H1 (cell line): Measurements from ENCODE around the gene SSTR3. TPM values are rescaled to one million over a fixed set of nuclear protein-coding genes. Genes with fewer than 3 reads are reported as not detected.

Experiments
- CTCF ChIA-PET: fragments of 300-600 bp; sonication (Branson Sonifier 250); formaldehyde crosslinking; loops from one replicate; lab custom pipeline; 2021; ENCODE audit not compliant: partially characterized antibody; lab: Charles Lee
- POLR2A ChIA-PET: fragments of 300-600 bp; sonication (Branson Sonifier 250); formaldehyde crosslinking; loops from one replicate; lab custom pipeline; 2021; ENCODE audit warnings: inconsistent platforms; ENCODE audit not compliant: partially characterized antibody; lab: Charles Lee
- DNase-seq, 2 experiments: peaks; one replicate each; pipeline versions ENCODE4 v3.0.0 to v3.0.0-alpha.2; 2010 to 2022; ENCODE audit warnings: low spot score in 2 of 2, low read depth in 1 of 2, mixed read lengths in 1 of 2
- FAIRE-seq: peaks from 2 replicates; lab custom pipeline; 2011; peaks lifted over from hg19 to GRCh38; lab: Jason Lieb, UNC
- H2AFZ ChIP-seq: 2 replicates; pipeline ENCODE4 v1.8.1; 2012; ENCODE audit warnings: low read length, inconsistent platforms
- H2AK5ac ChIP-seq: 2 replicates; pipeline ENCODE4 v1.6.1; 2013; ENCODE audit warnings: low read depth, low read length
- H2BK120ac ChIP-seq: replicated peaks from 2 replicates; pipeline ENCODE3; 2013; ENCODE audit warnings: low read depth, low read length, inconsistent platforms
- H2BK12ac ChIP-seq: 2 replicates; pipeline ENCODE4 v1.6.1; 2013; ENCODE audit warnings: low read depth, low read length
- H2BK15ac ChIP-seq: 2 replicates; pipeline ENCODE4 v1.6.1; 2013; ENCODE audit warnings: low read length
- H2BK20ac ChIP-seq: 2 replicates; pipeline ENCODE4 v1.6.1; 2013; ENCODE audit warnings: low read length
- H2BK5ac ChIP-seq: 2 replicates; pipeline ENCODE4 v1.6.1; 2013; ENCODE audit warnings: low read depth, low read length
- H3K14ac ChIP-seq: 2 replicates; pipeline ENCODE4 v1.6.1; 2013; ENCODE audit warnings: inconsistent platforms; ENCODE audit not compliant: insufficient read length
- H3K18ac ChIP-seq: 2 replicates; pipeline ENCODE4 v1.6.1; 2013; ENCODE audit warnings: low read length; ENCODE audit errors: extremely low read depth
- H3K23ac ChIP-seq: 2 replicates; pipeline ENCODE4 v1.6.1; 2013; ENCODE audit warnings: inconsistent platforms; ENCODE audit not compliant: insufficient read length
- H3K23me2 ChIP-seq: 2 replicates; pipeline ENCODE4 v1.6.1; 2013; ENCODE audit warnings: low read depth, low read length
- H3K27ac ChIP-seq: 2 replicates; pipeline ENCODE4 v1.6.1; 2011; ENCODE audit warnings: low read depth, low read length, inconsistent platforms
- H3K27me3 ChIP-seq, 4 experiments: replicated peaks in 1 of 4; 1 replicate in 1 of 4; 2 replicates in 3 of 4; pipeline versions ENCODE4 v1.6.1 to v1.8.1; 2011 to 2013; ENCODE audit warnings: low read length in 3 of 4, mild to moderate bottlenecking in 3 of 4, inconsistent platforms in 2 of 4, mixed read lengths in 2 of 4, moderate library complexity in 1 of 4; ENCODE audit not compliant: control insufficient read depth in 3 of 4, insufficient read depth in 3 of 4; ENCODE audit errors: extremely low read depth in 1 of 4
- H3K36me3 ChIP-seq, 4 experiments: 2 replicates each; pipeline versions ENCODE4 v1.6.1 to v1.8.1; 2011 to 2013; ENCODE audit warnings: mild to moderate bottlenecking in 4 of 4, low read length in 3 of 4, moderate library complexity in 2 of 4, control low read depth in 1 of 4, inconsistent platforms in 1 of 4; ENCODE audit not compliant: insufficient read depth in 4 of 4, control insufficient read depth in 2 of 4
- H3K4ac ChIP-seq: replicated peaks from 2 replicates; pipeline ENCODE3; 2013; ENCODE audit warnings: low read length, low read depth, mixed read lengths, inconsistent platforms; ENCODE audit not compliant: insufficient read length
- H3K4me1 ChIP-seq, 4 experiments: replicated peaks in 1 of 4; 1 replicate in 1 of 4; 2 replicates in 3 of 4; pipeline versions ENCODE4 v1.6.1 to v1.8.1; 2011 to 2013; ENCODE audit warnings: low read length in 3 of 4, inconsistent platforms in 2 of 4, mixed read lengths in 1 of 4; ENCODE audit not compliant: insufficient read depth in 4 of 4, control insufficient read depth in 3 of 4
- H3K4me2 ChIP-seq, 2 experiments: 2 replicates each; pipeline versions ENCODE4 v1.6.1 to v1.8.1; 2011 to 2013; ENCODE audit warnings: low read depth in 2 of 2, low read length in 2 of 2, control low read depth in 1 of 2, inconsistent platforms in 1 of 2, mild to moderate bottlenecking in 1 of 2; ENCODE audit not compliant: insufficient read depth in 1 of 2
- H3K4me3 ChIP-seq, 4 experiments: fragments of 200-600, 300-600 bp in 1 of 4; sonication (generic), shearing (Covaris generic), sonication (Bioruptor Twin) in 1 of 4; 2 replicates each; pipeline versions ENCODE4 v1.5.1 to v1.8.1; 2011 to 2016; ENCODE audit warnings: low read length in 4 of 4, low read depth in 3 of 4, control low read depth in 2 of 4, inconsistent platforms in 2 of 4, mild to moderate bottlenecking in 2 of 4, mixed read lengths in 1 of 4, moderate library complexity in 1 of 4; ENCODE audit not compliant: insufficient read depth in 2 of 4; ENCODE audit errors: extremely low read depth in 1 of 4
- H3K56ac ChIP-seq: replicated peaks from 2 replicates; pipeline ENCODE3; 2013; ENCODE audit warnings: low read depth, mild to moderate bottlenecking, mixed read lengths, low read length, inconsistent platforms; ENCODE audit not compliant: insufficient read length
- H3K79me1 ChIP-seq: 2 replicates; pipeline ENCODE4 v1.6.1; 2013; ENCODE audit warnings: low read depth, low read length, control low read depth
- H3K79me2 ChIP-seq, 2 experiments: 2 replicates each; pipeline versions ENCODE4 v1.6.1 to v1.8.1; 2012 to 2013; ENCODE audit warnings: low read length in 2 of 2, mild to moderate bottlenecking in 2 of 2, inconsistent platforms in 1 of 2; ENCODE audit not compliant: insufficient read depth in 2 of 2, control insufficient read depth in 1 of 2
- H3K9ac ChIP-seq, 4 experiments: replicated peaks in 1 of 4; 1 replicate in 1 of 4; 2 replicates in 3 of 4; pipeline versions ENCODE4 v1.6.1 to v1.8.1; 2011 to 2013; ENCODE audit warnings: low read depth in 3 of 4, low read length in 3 of 4, control low read depth in 2 of 4, mild to moderate bottlenecking in 2 of 4, moderate library complexity in 2 of 4, inconsistent platforms in 1 of 4; ENCODE audit errors: extremely low read depth in 1 of 4
- H3K9me3 ChIP-seq, 2 experiments: 2 replicates each; pipeline versions ENCODE4 v1.6.1 to v1.8.1; 2012 to 2013; ENCODE audit warnings: mild to moderate bottlenecking in 2 of 2, moderate library complexity in 2 of 2, control low read depth in 1 of 2, inconsistent platforms in 1 of 2, low read depth in 1 of 2, low read length in 1 of 2, mixed read lengths in 1 of 2; ENCODE audit not compliant: insufficient read depth in 2 of 2
- H4K20me1 ChIP-seq, 2 experiments: replicated peaks in 1 of 2; 2 replicates each; pipeline versions ENCODE3 to v1.8.1; 2011 to 2013; ENCODE audit warnings: inconsistent platforms in 2 of 2, low read length in 2 of 2, mild to moderate bottlenecking in 1 of 2; ENCODE audit not compliant: insufficient read depth in 2 of 2, control insufficient read depth in 1 of 2
- H4K5ac ChIP-seq: 2 replicates; pipeline ENCODE4 v1.6.1; 2013; ENCODE audit warnings: low read length, low read depth, mixed read lengths, inconsistent platforms; ENCODE audit not compliant: insufficient read length
- H4K8ac ChIP-seq: 2 replicates; pipeline ENCODE4 v1.8.0; 2013; ENCODE audit warnings: mild to moderate bottlenecking, moderate library complexity, low read length, inconsistent platforms; ENCODE audit not compliant: insufficient read depth; ENCODE audit errors: extremely low read depth
- H4K91ac ChIP-seq: replicated peaks from 2 replicates; pipeline ENCODE3; 2013; ENCODE audit warnings: low read length, mixed read lengths, inconsistent platforms; ENCODE audit not compliant: insufficient read length
- FOSL1 ChIP-seq: IDR thresholded peaks from 2 replicates; pipeline ENCODE4 v1.6.1; 2011; ENCODE audit warnings: mild to moderate bottlenecking, low read depth, low read length, moderate library complexity; ENCODE audit not compliant: insufficient read depth
- TEAD4 ChIP-seq: IDR thresholded peaks from 2 replicates; pipeline ENCODE4 v1.6.1; 2012; ENCODE audit warnings: low read depth, low read length, inconsistent platforms, mixed read lengths
- WGBS, 2 experiments: shearing (Covaris generic) in 1 of 2; methylation state at CpG; one replicate each; pipeline versions ENCODE4 v1.1.6 to v1.1.7; 2013 to 2015; ENCODE audit warnings: low lambda C conversion rate in 2 of 2, mixed read lengths in 2 of 2, inconsistent platforms in 1 of 2, low coverage in 1 of 2, missing lambda C conversion rate in 1 of 2; ENCODE audit not compliant: insufficient replicate concordance in 2 of 2, insufficient coverage in 1 of 2, insufficient read length in 1 of 2; ENCODE audit errors: extremely low coverage in 1 of 2, missing lambda C conversion rate in 1 of 2; 5-methylcytosine and 5-hydroxymethylcytosine counted together
- polyA plus RNA-seq, 7 experiments: library from polyadenylated mRNA; depleted of rRNA in 3 of 7; stranded (reverse) in 5 of 7; unstranded in 2 of 7; fragments of >200 nt in 5 of 7; fragments of 200-250 nt in 2 of 7; gene quantifications; 1 replicate in 5 of 7; 2 replicates in 1 of 7; 4 replicates in 1 of 7; pipeline versions ENCODE4 v1.2.1 to v1.2.3, GENCODE V29; 2011 to 2013; ENCODE audit warnings: missing spikeins in 2 of 7, mixed read lengths in 2 of 7
- total RNA-seq: library from RNA; stranded (reverse); fragmentation: NEBNext Ultra II Directional; extraction: Animal tissue kit (Norgen Biotek cat#: 25700); gene quantifications from 2 replicates; pipeline ENCODE4 v1.2.1, GENCODE V29; 2021

Gene SSTR3
- total and polyA plus RNA-seq, 2 of the 8 experiments (the other 6 are each of a cell fraction or from before 2014, with no cell fraction given) = 0.22 to 0.77 TPM

- POLR2A ChIA-PET = interaction anchor here (1.1 to 2.0 kb wide), 3 partner anchors 8 to 23 kb away, joined by 3 to 14 read pairs (median 8); no protein-coding TSS in a partner anchor
- peak overlapping the region; percentile 98 for H2BK12ac ChIP-seq
- no peak overlapping the region for H2BK15ac ChIP-seq
- H2BK120ac ChIP-seq = no peak overlapping the region
- 0 out of 2 replicates have a peak, but pooled peaks have one; percentile 15 for TF ChIP-seq TEAD4
- no peak for TF ChIP-seq FOSL1
- TF ChIP-seq, all 59 proteins: peak for 1
- FAIRE-seq (no peak), DNase-seq (no peak)
- H3K9ac ChIP-seq = no peak overlapping the region
- peak overlapping the region in 1 of 4 experiments; percentile 53; a peak in 3 of 8 replicates for H3K4me3 ChIP-seq
- no peaks in the 10 kb centered on the region for H3K27me3 ChIP-seq
- H3K36me3 ChIP-seq = peaks cover 0 to 8% (median 0%) of the 10 kb centered on the region in 4 experiments; a peak in 2 of 8 replicates
- no peak overlapping the region for H2AK5ac ChIP-seq
- no peaks in the 10 kb centered on the region for H3K79me2 ChIP-seq
- H3K27ac ChIP-seq = peak overlapping the region; percentile 66; the same call in 1 of the 2 replicates
- H3K4me2 ChIP-seq = peak overlapping the region; percentile 65 to 73; a peak in 3 of 4 replicates
- no peak overlapping the region for H2BK20ac ChIP-seq
- H3K23ac ChIP-seq = no peak overlapping the region
- H3K23me2 ChIP-seq = peaks cover 3% of the 10 kb centered on the region; the same call in 1 of the 2 replicates
- CTCF ChIA-PET = interaction anchor here (1.3 to 5.8 kb wide), 2 partner anchors 8 to 11 kb away, joined by 6 to 29 read pairs; no protein-coding TSS in a partner anchor
- 59% methylated on average over 2 of the region's 2 CpGs; no CpG with 5 or more reads in 1 of the 2 experiments for WGBS, 2 experiments
- no peak overlapping the region for H2AFZ ChIP-seq
- no peak overlapping the region for H4K5ac ChIP-seq
- H3K4me1 ChIP-seq = peaks cover 7 to 23% (median 15%) of the 10 kb centered on the region in 4 experiments
- no peak overlapping the region for H3K14ac ChIP-seq
- H4K20me1 ChIP-seq = no peaks in the 10 kb centered on the region
- H3K4ac ChIP-seq = no peak overlapping the region
- H4K91ac ChIP-seq = no peak overlapping the region
- H2BK5ac ChIP-seq = peak overlapping the region; percentile 96; the same call in 1 of the 2 replicates
- 0 out of 2 replicates have a peak overlapping the region, but pooled peaks have one; percentile 82 for H3K18ac ChIP-seq
- no peak overlapping the region for H4K8ac ChIP-seq
- H3K79me1 ChIP-seq = no peaks in the 10 kb centered on the region
- no peak overlapping the region for H3K56ac ChIP-seq
- peaks cover 4 to 6% of the 10 kb centered on the region in 2 experiments; a peak in 3 of 4 replicates for H3K9me3 ChIP-seq
These were observed 23.3 kb downstream of the SSTR3 start for GRCh38 chr22:37188901-37189466.
